ENCODE results near the gene GSS. TPM values are rescaled to one million over a fixed set of nuclear protein-coding genes. Genes with fewer than 3 reads are reported as not detected.

GSS gene
- 48.4 TPM for polyA plus RNA-seq (2013, experiment 1 of 2; ENCODE audit: insufficient read length)
- 45.6 TPM for polyA plus RNA-seq (2013, experiment 2 of 2; ENCODE audit: insufficient read length)

- DNase-seq: peak; percentile 96
Measured at GRCh38 chr20:34955231-34956040, at the start of gene GSS, which contains the start of gene MYH7B. Gene GSS (minus strand): TSS chr20:34955806. CDS start chr20:34951852, 3,954 bp downstream. Gene MYH7B (plus strand): TSS chr20:34955868. CDS start chr20:34978006, 22,138 bp downstream.

- DNase-seq: no peak
Measured at GRCh38 chr20:35004749-35005462, 49.3 kb upstream of the GSS start.

- no peak for DNase-seq
Measured at GRCh38 chr20:35004051-35004725, 48.6 kb upstream of the GSS start.

- DNase-seq: no peak
Measured at GRCh38 chr20:35003211-35004031, 47.8 kb upstream of the GSS start.

- no peak for DNase-seq
Measured at GRCh38 chr20:35002426-35003210, 47.0 kb upstream of the GSS start.

GRCh38 chr20:35001596-35002362 lies 46.2 kb upstream of the GSS start:
- no peak for DNase-seq

GRCh38 chr20:35000922-35001595 lies 45.5 kb upstream of the GSS start:
- DNase-seq: no peak

GRCh38 chr20:35000311-35000921 lies 44.8 kb upstream of the GSS start:
- no peak for DNase-seq

GRCh38 chr20:34999782-35000181 lies 44.2 kb upstream of the GSS start:
- DNase-seq: no peak

GRCh38 chr20:34999021-34999451 lies 43.4 kb upstream of the GSS start:
- DNase-seq: no peak

GRCh38 chr20:34998331-34998950 lies 42.8 kb upstream of the GSS start:
- no peak for DNase-seq

- DNase-seq: no peak
Measured at GRCh38 chr20:34997774-34998173, 42.2 kb upstream of the GSS start.

GRCh38 chr20:34997131-34997561 lies 41.5 kb upstream of the GSS start:
- DNase-seq: peak; percentile 19

GRCh38 chr20:34996243-34997028 lies 40.8 kb upstream of the GSS start:
- DNase-seq: no peak

- DNase-seq: no peak
Measured at GRCh38 chr20:34995696-34996095, 40.1 kb upstream of the GSS start.

- no peak for DNase-seq
Measured at GRCh38 chr20:34995192-34995591, 39.6 kb upstream of the GSS start.

- DNase-seq: no peak
Measured at GRCh38 chr20:34994509-34995131, 39.0 kb upstream of the GSS start.

All from fibroblast of skin of abdomen (primary cell).